Neural crest cell (in vitro differentiated cells): Measurements from ENCODE around the gene FAM111A. TPM values are rescaled to one million over a fixed set of nuclear protein-coding genes. Genes with fewer than 3 reads are reported as not detected.
A peak's percentile ranks its signal among the peaks of the same experiment; 100 is the strongest.

Experiments
- DNase-seq: peaks from one replicate; pipeline ENCODE4 v3.0.0; 2021; ENCODE audit warnings: low read depth, mixed read lengths, low spot score
- H3K27ac Mint-ChIP-seq: one replicate; pipeline ENCODE4 v1.8.0; 2021; ENCODE audit warnings: mild to moderate bottlenecking, mixed read lengths; ENCODE audit not compliant: unreplicated experiment
- H3K27me3 Mint-ChIP-seq: 2 replicates; pipeline ENCODE4 v1.8.0; 2021; ENCODE audit warnings: low read depth, mild to moderate bottlenecking, mixed read lengths
- H3K36me3 Mint-ChIP-seq: 2 replicates; pipeline ENCODE4 v1.8.0; 2021; ENCODE audit warnings: low read depth, mild to moderate bottlenecking, mixed read lengths
- H3K4me1 Mint-ChIP-seq: 2 replicates; pipeline ENCODE4 v1.8.0; 2021; ENCODE audit warnings: mixed read lengths
- H3K4me3 Mint-ChIP-seq: one replicate; pipeline ENCODE4 v1.8.0; 2021; ENCODE audit warnings: mild to moderate bottlenecking, mixed read lengths
- H3K9me3 Mint-ChIP-seq: 2 replicates; pipeline ENCODE4 v1.8.0; 2021; ENCODE audit warnings: mixed read lengths
- CTCF ChIP-seq: fragments of 200-600 bp; sonication (generic); conservative IDR thresholded peaks from 2 replicates; pipeline ENCODE4 v1.5.0; 2021; ENCODE audit warnings: antibody characterized with exemption, mild to moderate bottlenecking
- total RNA-seq: library from RNA; stranded (reverse); gene quantifications from 2 replicates; pipeline ENCODE4 v1.2.1, GENCODE V29; 2021

The FAM111A gene
- total RNA-seq, 1 donor from 2014 or later = 23.4 TPM

- no peak for DNase-seq
- Mint-ChIP-seq H3K9me3 (peaks cover 2% of the 10 kb centered on the region), H3K36me3 (peaks cover 26% of the 10 kb centered on the region), H3K4me3 (peak overlapping the region; percentile 92), H3K4me1 (peaks cover 65% of the 10 kb centered on the region), H3K27me3 (peaks cover 6% of the 10 kb centered on the region), H3K27ac (peak overlapping the region; percentile 81)
- no peak for TF ChIP-seq CTCF
Observed at GRCh38 chr11:59174664-59175033, 32.0 kb downstream of the FAM111A start.

DNA sequence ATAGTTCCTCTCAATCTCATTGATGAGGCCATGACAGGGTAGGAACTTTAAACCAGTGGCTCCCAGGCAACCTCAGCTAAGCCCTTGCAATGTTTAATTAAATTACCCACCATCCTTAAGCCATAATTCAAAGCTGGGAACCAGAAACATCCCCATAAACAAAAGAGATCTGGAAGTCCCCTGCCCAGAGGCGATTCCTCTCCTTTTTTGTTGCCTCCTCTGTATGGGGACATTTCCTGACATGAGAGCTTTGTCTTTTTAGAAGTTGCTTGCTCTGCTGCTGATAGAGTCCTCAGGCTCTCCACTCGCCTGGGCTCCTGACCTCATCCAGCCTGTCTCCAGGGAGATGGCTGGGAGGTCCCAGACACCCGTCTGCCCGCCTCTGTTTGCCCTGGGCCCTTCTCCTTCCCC is 32.4 kb downstream of the FAM111A start:
- DNase-seq = peak; percentile 36
- Mint-ChIP-seq H3K27me3 (peaks cover 6% of the 10 kb centered on the region), H3K36me3 (peaks cover 30% of the 10 kb centered on the region), H3K9me3 (peaks cover 3% of the 10 kb centered on the region), H3K4me3 (peak overlapping the region; percentile 92), H3K27ac (peak overlapping the region; percentile 81), H3K4me1 (peaks cover 70% of the 10 kb centered on the region)
- TF ChIP-seq CTCF = no peak

- H3K4me1 Mint-ChIP-seq = peaks cover 82% of the 10 kb centered on the region
- no peak for TF ChIP-seq CTCF
- H3K4me3 Mint-ChIP-seq = peak overlapping the region; percentile 92
- H3K36me3 Mint-ChIP-seq = peaks cover 36% of the 10 kb centered on the region
- peaks cover 3% of the 10 kb centered on the region for H3K9me3 Mint-ChIP-seq
- DNase-seq = no peak
- no peak overlapping the region for H3K27ac Mint-ChIP-seq
- peaks cover 6% of the 10 kb centered on the region for H3K27me3 Mint-ChIP-seq
Observed at GRCh38 chr11:59176330-59176729, 33.7 kb downstream of the FAM111A start.

DNA sequence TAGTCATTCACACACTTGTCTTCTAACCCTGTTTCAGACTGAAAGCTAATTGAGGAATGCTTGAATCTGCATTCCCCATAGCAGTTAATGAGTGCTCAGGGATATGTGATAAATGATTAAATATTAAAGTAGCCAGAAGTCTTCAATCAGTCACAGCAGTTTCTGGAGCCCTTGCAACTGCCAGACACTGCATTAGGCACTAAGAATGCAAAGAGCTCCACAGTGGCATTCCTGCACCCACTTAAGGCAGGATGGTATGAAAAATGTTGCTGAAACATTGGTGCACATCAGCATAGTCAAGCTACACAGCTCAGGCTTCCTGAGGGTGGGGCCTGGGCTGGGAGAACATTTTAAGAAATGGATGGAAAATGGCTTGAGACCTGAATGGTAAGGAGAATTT is 35.7 kb downstream of the FAM111A start:
- DNase-seq = no peak
- TF ChIP-seq CTCF = no peak
- H3K27me3 Mint-ChIP-seq = peaks cover 6% of the 10 kb centered on the region
- peaks cover 94% of the 10 kb centered on the region for H3K4me1 Mint-ChIP-seq
- H3K27ac Mint-ChIP-seq = no peak overlapping the region
- H3K9me3 Mint-ChIP-seq = peaks cover 3% of the 10 kb centered on the region
- H3K4me3 Mint-ChIP-seq = peak overlapping the region; percentile 74
- H3K36me3 Mint-ChIP-seq = peaks cover 48% of the 10 kb centered on the region

DNA sequence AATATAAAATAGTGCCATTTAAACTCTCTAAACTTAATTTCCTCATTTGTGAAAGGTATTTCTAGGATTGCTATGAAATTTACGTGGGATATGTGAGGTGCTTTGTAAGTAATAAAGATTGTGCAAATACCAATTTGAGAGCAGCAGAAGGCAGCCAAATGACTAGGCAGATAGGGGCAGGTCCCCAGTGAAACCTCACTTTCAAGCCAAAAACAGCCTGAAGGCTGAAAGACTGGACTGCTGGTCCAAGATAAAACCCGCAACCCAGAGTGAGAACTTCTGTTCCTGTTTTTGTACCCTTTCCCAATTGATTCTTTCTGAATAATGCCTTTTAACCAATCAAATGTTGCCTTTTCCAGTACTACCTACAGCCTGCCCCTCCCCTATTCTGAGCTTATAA is 36.5 kb downstream of the FAM111A start:
- Mint-ChIP-seq H3K4me3 (peak overlapping the region; percentile 74), H3K4me1 (peaks cover 97% of the 10 kb centered on the region), H3K27ac (no peak overlapping the region), H3K36me3 (peaks cover 50% of the 10 kb centered on the region), H3K27me3 (peaks cover 6% of the 10 kb centered on the region), H3K9me3 (peaks cover 3% of the 10 kb centered on the region)
- TF ChIP-seq CTCF = no peak
- DNase-seq = no peak
